Stimulated activated naive CD8-positive, alpha-beta T cell treated with anti-CD3 and anti-CD28 coated beads, Interleukin-15, Interleukin-2, amounts not matched to agents 100 ng/mL and 50 ng/mL, for 24 hours (primary cell): Measurements from ENCODE around the gene TMEM204.
A peak's percentile ranks its signal among the peaks of the same experiment; 100 is the strongest.

ENCODE experiments used
- H3K27ac Mint-ChIP-seq: one replicate; pipeline ENCODE4 v1.8.0; 2021; ENCODE audit warnings: mild to moderate bottlenecking, mixed read lengths
- H3K27me3 Mint-ChIP-seq: one replicate; pipeline ENCODE4 v1.8.0; 2021; ENCODE audit warnings: mixed read lengths
- H3K36me3 Mint-ChIP-seq: one replicate; pipeline ENCODE4 v1.8.0; 2021; ENCODE audit warnings: low read depth, mixed read lengths
- H3K4me1 Mint-ChIP-seq: one replicate; pipeline ENCODE4 v1.8.0; 2021; ENCODE audit warnings: low read depth, mixed read lengths
- H3K4me3 Mint-ChIP-seq: one replicate; pipeline ENCODE4 v1.8.0; 2021; ENCODE audit warnings: mild to moderate bottlenecking, mixed read lengths
- H3K9me3 Mint-ChIP-seq: one replicate; pipeline ENCODE4 v1.8.0; 2021; ENCODE audit warnings: mixed read lengths

The TMEM204 gene

DNA sequence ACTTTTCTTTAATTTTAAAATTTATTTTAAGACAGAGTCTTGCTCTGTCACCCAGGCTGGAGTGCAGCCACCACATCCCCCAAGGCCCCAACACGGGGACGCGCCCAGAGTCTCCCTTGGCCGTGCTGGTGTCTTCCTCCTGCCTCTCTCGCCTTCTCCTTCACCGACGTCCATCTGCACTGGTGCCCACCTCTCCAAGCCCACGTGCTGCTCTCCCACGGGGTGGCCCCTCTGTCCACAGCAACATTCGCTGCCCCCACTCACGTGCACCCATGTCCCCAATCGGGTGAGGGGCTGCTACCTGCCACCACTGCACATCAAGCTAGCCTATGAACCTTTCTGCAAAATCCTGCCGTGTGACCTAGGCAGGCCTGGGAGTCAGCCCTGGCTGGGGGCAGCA, 3.1 kb downstream of the TMEM204 start:
- peaks cover 48% of the 10 kb centered on the region for H3K4me1 Mint-ChIP-seq
- H3K36me3 Mint-ChIP-seq, result peaks cover 27% of the 10 kb centered on the region
- no peaks in the 10 kb centered on the region for H3K9me3 Mint-ChIP-seq
- no peaks in the 10 kb centered on the region for H3K27me3 Mint-ChIP-seq
- peak overlapping the region; percentile 98 for H3K4me3 Mint-ChIP-seq
- H3K27ac Mint-ChIP-seq, result peak overlapping the region; percentile 95

DNA sequence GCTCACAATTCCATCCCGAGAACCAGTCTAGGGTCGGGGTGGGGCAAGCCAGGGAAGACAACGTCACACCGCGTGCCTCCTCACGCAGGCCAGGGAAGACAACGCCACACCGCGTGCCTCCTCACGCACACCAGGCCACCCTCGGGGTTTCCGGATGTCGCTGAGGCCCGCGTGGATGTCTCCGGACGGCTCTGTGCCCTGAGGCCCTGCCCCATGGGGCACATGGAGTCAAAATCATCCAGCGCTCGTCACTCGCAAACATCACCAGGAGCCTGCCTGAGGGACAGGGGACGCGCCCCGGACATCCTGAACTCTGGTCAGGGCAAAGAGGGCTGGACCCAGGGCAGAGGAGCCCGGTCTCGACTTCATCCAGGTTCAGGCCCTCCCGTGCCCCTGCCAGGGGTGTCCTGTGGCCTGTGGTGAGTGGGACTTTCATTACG, 3.7 kb downstream of the TMEM204 start:
- Mint-ChIP-seq H3K9me3 (no peaks in the 10 kb centered on the region), H3K27ac (peak overlapping the region; percentile 95), H3K4me3 (peak overlapping the region; percentile 98), H3K27me3 (no peaks in the 10 kb centered on the region), H3K4me1 (peaks cover 48% of the 10 kb centered on the region), H3K36me3 (peaks cover 27% of the 10 kb centered on the region)

DNA sequence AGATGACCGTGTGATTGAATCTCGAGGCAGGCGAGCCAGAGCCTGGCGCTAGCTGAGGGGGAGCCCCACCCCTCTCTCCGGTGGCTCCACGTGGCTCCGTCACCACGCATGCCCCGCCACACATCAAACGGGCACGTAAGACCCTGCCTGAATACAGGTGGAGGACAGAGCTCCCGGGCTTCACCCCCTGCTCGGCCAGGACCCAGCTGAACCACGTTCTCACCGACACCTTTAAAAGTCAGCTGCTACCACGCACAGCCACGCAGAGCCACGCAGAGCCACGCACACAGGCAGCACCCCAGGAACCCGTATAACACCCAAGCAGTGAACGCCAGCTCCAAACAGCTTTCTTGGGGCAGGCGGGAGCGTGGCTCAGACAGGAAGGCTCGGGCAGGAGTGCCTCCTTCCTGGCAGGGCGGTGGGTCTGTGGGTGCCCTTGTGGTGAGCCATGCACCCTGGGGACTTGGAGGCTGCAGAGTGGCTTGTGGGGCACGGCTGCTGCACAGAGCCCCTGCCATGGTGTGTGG, 4.4 kb downstream of the TMEM204 start:
- Mint-ChIP-seq H3K27me3 (no peaks in the 10 kb centered on the region), H3K4me1 (peaks cover 55% of the 10 kb centered on the region), H3K27ac (peak overlapping the region; percentile 95), H3K36me3 (peaks cover 27% of the 10 kb centered on the region), H3K9me3 (no peaks in the 10 kb centered on the region), H3K4me3 (peak overlapping the region; percentile 98)

DNA sequence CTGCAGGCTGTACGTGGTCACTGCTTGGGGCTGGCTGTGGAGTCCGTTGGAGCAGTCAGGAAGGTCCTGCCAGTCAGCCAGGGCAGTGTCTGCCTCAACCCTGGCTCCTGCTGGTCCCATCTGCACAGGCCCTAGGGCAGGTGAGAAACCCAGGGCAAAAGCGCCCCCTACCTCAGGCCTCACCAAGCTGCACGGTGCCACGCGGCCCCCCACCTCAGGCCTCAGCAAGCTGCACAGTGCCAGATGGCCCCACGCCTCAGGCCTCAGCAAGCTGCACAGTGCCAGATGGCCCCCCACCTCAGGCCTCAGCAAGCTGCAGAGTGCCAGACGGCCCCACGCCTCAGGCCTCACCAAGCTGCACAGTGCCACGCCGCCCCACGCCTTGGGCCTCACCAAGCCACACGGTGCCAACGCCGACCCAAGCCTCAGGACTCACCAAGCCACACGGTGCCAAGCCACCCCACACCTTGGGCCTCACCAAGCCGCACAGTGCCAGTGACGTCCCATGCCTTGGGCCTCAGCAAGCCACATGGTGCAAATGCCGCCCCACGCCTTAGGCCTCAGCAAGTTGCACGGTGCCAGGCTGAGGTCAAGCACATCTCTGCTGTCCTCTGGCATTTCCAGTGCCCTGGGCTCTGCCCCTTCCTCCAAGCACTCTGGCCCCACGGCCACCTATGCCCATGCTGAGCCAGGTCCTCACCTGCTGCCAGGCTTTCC, 5.5 kb downstream of the TMEM204 start:
- H3K36me3 Mint-ChIP-seq, result peaks cover 32% of the 10 kb centered on the region
- peak overlapping the region; percentile 98 for H3K4me3 Mint-ChIP-seq
- H3K9me3 Mint-ChIP-seq, result no peaks in the 10 kb centered on the region
- no peaks in the 10 kb centered on the region for H3K27me3 Mint-ChIP-seq
- H3K27ac Mint-ChIP-seq, result peak overlapping the region; percentile 95
- H3K4me1 Mint-ChIP-seq, result peaks cover 66% of the 10 kb centered on the region

DNA sequence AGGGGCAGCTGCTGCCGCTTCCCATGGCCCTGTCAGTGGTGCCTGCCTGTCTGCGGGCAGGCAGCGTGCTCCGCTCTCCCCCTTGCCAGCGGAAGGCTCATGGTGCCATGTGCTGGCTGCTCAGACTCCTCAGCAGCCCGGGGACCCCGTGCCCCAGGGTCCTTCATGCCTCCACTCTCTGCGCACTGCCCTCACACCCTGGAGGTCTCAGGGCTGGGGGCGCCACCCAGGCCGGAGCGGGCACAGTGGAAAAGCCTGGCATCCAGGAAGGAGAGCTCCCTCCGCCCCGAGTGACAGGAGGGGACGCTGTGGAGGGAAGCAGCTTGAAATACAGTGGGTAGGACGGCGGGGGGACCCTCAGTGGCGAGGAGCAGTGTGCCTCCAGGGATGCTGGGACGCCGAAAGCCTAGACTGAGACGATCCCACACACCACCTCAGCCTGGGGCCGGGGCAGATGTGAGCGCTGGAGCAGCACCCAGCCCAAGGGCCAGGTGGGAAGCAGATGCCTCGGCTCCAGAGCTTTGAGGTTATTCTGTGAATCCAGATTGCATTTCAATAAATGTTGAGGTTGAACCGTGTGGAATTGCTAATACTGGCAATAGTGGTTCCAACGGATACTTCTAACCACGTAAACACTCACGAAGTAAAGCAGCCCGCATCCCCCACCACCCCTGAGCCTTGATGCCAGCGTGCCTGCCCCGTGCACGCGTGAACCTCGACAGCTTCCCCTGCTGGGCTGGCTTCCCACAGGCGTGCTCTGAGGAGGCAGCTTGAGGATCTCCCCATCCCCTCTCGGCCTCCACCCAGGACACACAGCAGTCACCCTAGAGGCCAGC, 6.5 kb downstream of the TMEM204 start:
- H3K27me3 Mint-ChIP-seq, result no peaks in the 10 kb centered on the region
- H3K36me3 Mint-ChIP-seq, result peaks cover 31% of the 10 kb centered on the region
- H3K4me1 Mint-ChIP-seq, result peaks cover 74% of the 10 kb centered on the region

DNA sequence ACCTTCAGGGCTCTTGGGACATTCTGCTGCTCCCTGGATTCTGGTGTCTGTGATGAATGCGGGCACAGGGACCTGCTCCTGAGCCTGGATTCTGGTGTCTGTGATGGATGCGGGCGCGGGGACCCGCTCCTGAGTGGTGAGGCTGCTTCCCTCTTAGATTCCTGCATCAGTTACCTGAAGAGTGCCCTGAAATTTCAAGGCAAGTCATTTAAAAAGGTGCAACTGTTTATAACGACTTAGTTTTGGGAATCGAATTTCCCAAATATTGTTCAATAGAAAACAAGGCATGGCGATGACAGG, 7.0 kb downstream of the TMEM204 start:
- peaks cover 74% of the 10 kb centered on the region for H3K4me1 Mint-ChIP-seq
- no peaks in the 10 kb centered on the region for H3K9me3 Mint-ChIP-seq
- H3K4me3 Mint-ChIP-seq, result no peak overlapping the region

More for the DNA sequence above, 6.5 kb downstream of the TMEM204 start:
- Mint-ChIP-seq H3K9me3 (no peaks in the 10 kb centered on the region), H3K27ac (peak overlapping the region; percentile 71), H3K4me3 (no peak overlapping the region)

DNA sequence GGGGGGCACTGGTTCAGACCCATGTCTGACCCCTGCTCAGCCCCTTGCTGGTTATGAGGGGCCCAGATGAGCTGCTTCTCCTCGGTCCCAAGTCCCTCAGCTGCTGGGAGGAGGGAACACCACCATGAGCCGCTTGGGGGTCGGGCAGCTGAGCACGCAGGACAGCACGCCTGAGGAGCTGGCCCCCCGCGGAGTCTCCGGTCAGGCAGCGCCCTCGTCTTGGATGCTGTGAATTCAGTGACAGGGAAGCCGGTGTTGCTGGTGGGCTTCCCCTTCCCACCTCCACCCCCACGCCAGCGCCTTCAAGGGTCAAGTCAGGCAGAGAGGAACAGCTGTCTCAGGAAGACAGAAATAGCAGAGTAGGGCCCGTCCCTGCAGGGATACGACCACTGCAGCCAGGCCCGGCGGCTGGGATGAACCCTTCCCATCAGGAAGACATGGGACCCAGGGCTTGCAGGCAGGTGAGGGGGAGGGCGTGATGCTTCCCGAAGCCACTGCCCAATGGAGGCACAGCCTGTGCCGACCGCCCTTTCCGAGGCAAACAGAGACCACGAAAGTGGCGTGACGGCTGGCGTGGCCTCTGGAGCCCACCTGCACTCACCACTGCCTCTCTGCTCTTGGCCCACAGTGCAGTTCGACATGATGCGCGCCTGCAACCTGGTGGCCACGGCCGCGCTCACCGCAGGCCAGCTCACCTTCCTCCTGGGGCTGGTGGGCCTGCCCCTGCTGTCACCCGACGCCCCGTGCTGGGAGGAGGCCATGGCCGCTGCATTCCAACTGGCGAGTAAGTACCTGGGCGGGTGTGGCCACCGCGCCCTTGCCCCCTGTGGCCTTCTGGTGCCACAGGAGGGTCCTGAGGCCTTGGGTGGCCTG, 8.1 kb downstream of the TMEM204 start:
- no peak overlapping the region for H3K4me3 Mint-ChIP-seq
- no peaks in the 10 kb centered on the region for H3K9me3 Mint-ChIP-seq
- H3K4me1 Mint-ChIP-seq, result peaks cover 77% of the 10 kb centered on the region
- H3K27ac Mint-ChIP-seq, result no peak overlapping the region
- H3K27me3 Mint-ChIP-seq, result no peaks in the 10 kb centered on the region
- peaks cover 29% of the 10 kb centered on the region for H3K36me3 Mint-ChIP-seq

More for the DNA sequence above, 7.0 kb downstream of the TMEM204 start:
- Mint-ChIP-seq H3K27me3 (no peaks in the 10 kb centered on the region), H3K27ac (peak overlapping the region; percentile 71), H3K36me3 (peaks cover 29% of the 10 kb centered on the region)

DNA sequence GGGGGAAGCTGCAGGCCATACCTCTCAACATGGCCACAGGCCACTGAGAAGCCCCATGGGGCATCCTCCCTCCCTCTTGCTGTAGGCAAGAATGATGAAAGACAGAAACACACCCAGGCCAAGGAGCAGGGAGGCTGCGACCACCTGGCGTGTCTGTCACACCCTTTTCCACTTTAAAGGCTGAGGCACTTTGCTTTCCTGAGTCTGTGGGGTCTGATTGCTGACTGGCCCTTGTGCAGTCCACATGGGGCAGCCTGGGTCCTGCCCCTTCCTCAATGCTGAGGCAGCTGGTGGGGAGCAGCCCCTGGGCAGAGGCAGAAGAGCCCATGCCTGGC, 8.7 kb downstream of the TMEM204 start:
- H3K36me3 Mint-ChIP-seq, result peaks cover 23% of the 10 kb centered on the region
- H3K27me3 Mint-ChIP-seq, result no peaks in the 10 kb centered on the region
- H3K9me3 Mint-ChIP-seq, result no peaks in the 10 kb centered on the region
- peak overlapping the region; percentile 98 for H3K27ac Mint-ChIP-seq
- H3K4me3 Mint-ChIP-seq, result no peak overlapping the region
- H3K4me1 Mint-ChIP-seq, result peaks cover 77% of the 10 kb centered on the region

DNA sequence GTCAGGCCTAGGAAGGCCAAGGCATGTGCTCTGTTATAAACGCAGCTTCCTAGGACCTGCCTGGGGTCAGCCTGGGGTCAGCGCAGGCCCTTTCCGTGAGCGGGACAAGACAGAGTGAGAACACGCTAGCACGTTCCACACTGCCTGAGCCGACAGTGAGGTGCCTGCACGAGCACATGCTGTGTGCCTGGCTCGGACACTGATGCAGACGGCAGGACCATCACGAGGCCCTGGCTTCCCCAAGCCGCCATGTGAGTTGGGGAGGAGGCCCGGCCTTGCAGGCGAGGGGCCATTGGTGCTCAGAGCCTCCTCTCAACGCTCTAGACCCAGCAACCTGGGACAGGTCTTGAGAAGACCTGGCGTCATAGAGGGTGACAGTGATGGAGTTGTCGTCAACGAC, 9.1 kb downstream of the TMEM204 start:
- peaks cover 77% of the 10 kb centered on the region for H3K4me1 Mint-ChIP-seq
- H3K4me3 Mint-ChIP-seq, result no peak overlapping the region
- H3K36me3 Mint-ChIP-seq, result peaks cover 20% of the 10 kb centered on the region
- no peaks in the 10 kb centered on the region for H3K9me3 Mint-ChIP-seq
- H3K27me3 Mint-ChIP-seq, result no peaks in the 10 kb centered on the region
- H3K27ac Mint-ChIP-seq, result peak overlapping the region; percentile 98

DNA sequence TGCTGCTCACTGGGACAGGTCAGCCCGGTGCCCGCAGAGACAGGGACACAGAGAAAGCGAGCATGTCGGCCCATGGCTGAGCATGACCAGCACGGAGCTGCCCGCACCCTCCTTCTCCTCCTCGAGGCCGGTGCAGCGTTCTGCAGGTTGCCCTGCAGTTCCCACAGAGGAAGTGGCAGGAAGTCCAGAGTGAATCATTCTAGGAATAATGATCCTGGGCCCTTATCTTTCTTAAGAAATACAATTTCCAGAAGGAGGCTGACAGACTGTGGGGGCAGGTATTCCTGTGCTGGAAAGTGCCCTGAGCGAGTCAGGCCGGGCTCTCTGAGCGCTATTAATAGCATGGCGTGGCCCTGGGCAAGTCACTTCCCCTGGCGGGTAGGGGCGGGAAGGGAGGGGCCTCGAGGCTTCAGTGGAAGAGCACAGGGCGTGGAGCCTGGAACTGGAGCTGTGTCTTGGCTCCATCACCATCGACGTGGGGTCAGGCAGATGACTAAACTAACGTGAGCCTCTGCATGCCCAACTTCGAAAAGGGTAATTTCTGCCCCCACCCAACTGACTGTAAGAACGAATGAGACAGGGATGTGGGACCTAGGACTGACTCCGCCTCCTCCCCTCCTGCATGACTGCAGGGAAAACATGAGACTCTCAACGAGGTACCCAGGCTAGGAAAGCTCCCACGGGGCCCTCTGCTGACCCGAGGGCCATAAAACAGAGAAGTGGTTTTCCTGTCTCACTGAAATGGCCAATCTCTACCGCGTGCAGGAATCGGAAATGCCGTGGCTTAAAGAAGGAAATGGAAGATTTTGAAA, 9.8 kb downstream of the TMEM204 start:
- H3K36me3 Mint-ChIP-seq, result peaks cover 19% of the 10 kb centered on the region
- H3K27me3 Mint-ChIP-seq, result no peaks in the 10 kb centered on the region
- no peaks in the 10 kb centered on the region for H3K9me3 Mint-ChIP-seq
- H3K4me3 Mint-ChIP-seq, result peak overlapping the region; percentile 77
- peaks cover 75% of the 10 kb centered on the region for H3K4me1 Mint-ChIP-seq
- peak overlapping the region; percentile 98 for H3K27ac Mint-ChIP-seq

DNA sequence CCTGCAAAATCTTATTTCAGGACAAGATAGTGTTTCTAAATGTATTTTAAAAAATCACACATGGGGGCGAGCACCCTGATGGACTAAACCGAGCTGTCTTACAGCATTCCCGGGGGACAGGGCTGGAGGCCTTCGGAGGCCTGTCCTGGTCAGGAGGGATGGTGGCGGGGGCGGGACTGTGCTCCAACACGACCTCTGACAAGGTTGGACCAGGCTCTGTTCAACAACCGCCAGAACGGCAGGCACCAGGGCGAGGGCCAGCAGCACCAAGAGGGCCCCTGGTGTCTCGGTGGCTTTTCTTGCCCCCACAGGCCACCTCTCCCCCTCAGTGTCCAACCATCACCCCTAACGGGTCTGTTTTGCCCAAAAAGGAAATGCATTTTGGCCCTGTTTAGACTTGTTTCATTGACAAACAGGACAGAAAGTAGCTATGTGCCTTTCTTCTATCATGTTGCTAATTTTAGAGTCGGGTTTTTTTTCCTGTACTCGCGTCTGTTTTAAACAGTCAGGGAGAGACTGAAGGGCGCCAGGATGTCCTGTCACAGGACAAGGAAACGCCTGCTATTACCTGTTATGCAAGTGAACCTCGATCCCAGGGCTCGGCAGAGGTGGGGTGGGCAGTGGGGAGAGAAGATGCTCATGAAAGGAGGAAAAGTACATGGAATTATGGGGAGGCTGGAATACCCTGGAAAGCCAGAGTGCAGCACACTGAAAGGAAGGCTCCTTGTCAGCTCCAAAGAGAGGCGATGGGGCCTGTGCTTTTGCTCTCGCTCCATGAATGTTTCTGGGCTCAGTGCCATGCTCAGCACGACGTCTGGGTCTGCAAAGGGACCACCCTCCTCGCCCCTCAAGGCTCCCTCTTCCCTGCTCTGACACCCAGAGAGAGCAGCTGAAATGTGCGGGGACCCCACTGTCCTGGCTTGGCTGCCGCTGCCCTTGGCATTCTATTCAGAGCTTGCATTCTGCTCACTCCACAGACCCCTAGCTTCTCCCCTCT, 11.9 kb downstream of the TMEM204 start:
- Mint-ChIP-seq H3K4me3 (peak overlapping the region; percentile 35), H3K27me3 (no peaks in the 10 kb centered on the region), H3K4me1 (peaks cover 73% of the 10 kb centered on the region), H3K9me3 (no peaks in the 10 kb centered on the region), H3K27ac (peak overlapping the region; percentile 98), H3K36me3 (peaks cover 29% of the 10 kb centered on the region)

DNA sequence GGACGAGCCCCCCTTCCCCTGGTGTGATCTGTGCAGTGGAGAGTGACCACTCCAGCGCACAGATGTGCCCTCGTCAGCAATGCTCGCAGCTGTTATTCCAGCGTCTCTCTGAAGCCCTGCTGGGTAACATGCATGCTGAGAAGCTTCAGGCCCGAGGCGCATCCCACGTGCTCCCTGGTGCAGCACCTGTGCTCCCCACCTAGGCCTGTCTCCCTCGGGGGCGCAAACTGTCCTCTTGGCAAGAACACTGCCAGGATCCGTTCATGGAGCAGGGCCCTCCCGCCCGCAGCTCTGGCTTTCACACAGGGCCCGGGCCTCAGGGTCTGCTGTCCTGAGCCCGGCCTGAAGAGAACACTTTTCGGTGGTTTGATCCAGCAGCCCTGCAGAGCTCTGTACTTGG, 13.0 kb downstream of the TMEM204 start:
- Mint-ChIP-seq H3K36me3 (peaks cover 29% of the 10 kb centered on the region), H3K4me3 (no peak overlapping the region), H3K4me1 (peaks cover 66% of the 10 kb centered on the region), H3K27me3 (no peaks in the 10 kb centered on the region), H3K27ac (no peak overlapping the region), H3K9me3 (no peaks in the 10 kb centered on the region)

DNA sequence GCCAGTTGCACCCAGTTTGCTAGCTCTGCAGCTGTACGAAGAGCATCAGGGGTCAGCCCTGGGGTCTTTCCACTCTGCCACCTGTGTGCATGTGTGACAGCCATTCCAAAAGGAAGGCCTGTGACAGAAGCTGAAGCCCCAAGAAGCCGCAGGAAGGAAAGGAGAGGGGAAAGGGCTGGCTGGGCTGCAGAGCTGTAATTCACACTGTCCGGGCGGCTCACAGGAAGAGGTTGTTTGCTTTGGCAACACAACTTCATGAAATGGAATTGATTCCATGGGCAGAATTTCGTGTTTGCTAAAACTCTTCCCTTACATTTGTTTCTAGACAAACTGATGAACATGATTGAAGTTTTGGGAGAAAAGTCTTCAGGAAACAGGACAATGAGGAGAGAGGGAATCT, 14.8 kb downstream of the TMEM204 start:
- no peaks in the 10 kb centered on the region for H3K27me3 Mint-ChIP-seq
- peak overlapping the region; percentile 58 for H3K27ac Mint-ChIP-seq
- H3K4me3 Mint-ChIP-seq, result no peak overlapping the region
- H3K36me3 Mint-ChIP-seq, result peaks cover 36% of the 10 kb centered on the region
- peaks cover 56% of the 10 kb centered on the region for H3K4me1 Mint-ChIP-seq
- H3K9me3 Mint-ChIP-seq, result no peaks in the 10 kb centered on the region
